Stimulated activated CD8-positive, alpha-beta memory T cell treated with anti-CD3 and anti-CD28 coated beads, Interleukin-7, amount 100 ng/mL, for 4 hours (primary cell): ENCODE measurements around the gene MAST4.

Experiments
- DNase-seq, 2 donors: peaks; one replicate each; pipeline ENCODE4 v3.0.0-alpha.2; 2020; ENCODE audit warnings: low read depth in 2 of 2

The MAST4 gene

GRCh38 chr5:66874004-66874403 lies 277.8 kb downstream of the MAST4 start:
- DNase-seq, result no peak

DNA sequence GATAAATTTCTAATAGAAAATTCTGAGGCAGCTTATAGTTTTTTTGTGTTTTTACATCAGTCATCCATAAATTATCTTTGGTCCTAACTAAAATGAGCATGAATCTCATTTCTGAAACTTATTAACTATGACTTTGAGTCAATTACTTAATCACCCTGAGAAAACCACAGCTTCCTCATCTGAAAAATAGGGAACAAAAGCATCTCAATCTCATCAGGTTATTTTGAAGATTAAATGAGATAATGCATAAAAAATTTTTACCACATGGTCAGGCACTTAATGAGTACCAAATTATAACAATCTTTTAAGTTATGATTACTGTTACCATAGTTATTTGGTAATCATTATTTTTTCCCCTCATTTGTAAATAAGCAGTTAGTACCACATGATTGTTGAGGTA lies 279.1 kb downstream of the MAST4 start:
- DNase-seq, result no peak

- no peak for DNase-seq
Observed at GRCh38 chr5:66876266-66876807, 280.1 kb downstream of the MAST4 start.

DNA sequence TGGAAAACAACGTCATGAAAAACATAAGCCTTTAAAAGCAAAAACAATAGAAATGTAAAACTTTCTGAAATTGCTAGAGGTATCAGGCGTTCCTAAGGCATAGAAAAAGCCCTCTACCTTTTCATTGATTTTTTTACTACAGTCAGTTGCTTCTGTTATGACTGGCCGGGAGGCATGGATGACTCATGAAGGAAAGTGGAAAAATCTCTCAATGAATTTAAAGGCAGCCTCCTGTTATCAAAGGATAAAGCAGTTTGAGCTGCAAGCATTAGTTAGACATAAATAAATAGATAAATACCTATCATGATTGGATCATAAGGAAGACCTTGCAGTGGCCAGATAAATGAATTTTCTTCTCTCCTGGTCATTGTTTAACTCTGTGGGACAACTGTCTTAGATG lies 281.6 kb downstream of the MAST4 start:
- no peak for DNase-seq

- no peak for DNase-seq
Observed at GRCh38 chr5:66880401-66880800, 284.2 kb downstream of the MAST4 start.

DNA sequence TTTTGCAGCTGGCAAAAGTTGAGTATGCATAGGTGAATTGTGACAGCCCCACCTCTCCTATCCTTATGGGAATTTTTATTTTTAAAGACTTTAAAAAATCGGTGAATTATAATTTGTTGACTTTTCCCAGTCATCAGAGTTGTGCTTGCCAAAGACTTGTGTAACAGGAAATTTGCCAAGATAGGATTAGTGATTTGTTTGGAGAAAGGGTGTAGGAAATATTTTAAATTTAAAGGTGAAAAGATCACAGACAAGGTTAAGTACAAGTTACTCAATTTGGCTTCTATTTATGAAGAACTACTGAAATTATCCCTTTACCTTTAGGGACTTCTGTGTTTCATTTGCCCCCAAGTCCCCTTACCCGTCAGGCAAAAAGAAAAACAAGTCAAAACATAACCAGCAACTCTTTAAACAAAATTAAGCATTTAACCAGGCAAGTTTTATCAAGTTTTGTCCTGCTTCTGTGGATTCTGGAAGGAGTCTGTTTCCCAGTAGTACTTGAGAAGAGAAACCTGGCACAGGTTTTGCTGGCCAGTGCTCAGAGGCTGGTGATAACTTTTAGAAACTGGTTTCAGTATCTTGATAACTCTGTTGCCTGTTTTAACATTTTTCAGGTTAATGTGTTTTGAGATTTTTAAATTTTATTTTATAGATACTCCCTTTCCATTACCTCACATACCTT lies 285.4 kb downstream of the MAST4 start:
- DNase-seq, result no peak

DNA sequence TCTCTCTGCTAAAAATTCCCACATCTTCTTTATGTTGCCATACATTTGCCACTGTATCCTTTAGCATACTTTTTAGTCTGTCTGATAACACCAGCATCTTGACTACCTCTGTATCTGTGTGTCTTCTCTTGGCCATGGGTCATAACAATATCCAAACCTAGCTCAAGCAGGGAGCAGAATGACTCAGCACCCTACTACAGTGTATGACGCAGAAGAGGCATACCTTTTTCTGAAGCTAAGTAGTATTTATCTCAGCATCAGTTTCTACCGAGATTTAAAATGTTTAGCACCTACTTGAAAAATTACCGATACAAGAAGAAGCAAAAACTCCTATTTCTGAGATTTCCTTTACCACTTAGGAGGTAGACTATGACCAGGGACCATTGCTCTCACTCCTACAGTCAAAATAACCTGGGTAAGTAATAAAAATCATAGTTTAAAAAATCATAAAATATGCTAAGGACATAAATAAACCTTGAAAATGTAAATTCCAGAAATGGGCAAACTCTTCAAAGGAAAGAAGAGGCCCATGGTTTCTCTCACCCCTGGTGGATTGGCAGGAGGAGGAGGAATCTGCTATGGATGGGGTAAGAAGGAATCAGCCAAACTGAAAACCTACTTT lies 286.5 kb downstream of the MAST4 start:
- no peak for DNase-seq

DNA sequence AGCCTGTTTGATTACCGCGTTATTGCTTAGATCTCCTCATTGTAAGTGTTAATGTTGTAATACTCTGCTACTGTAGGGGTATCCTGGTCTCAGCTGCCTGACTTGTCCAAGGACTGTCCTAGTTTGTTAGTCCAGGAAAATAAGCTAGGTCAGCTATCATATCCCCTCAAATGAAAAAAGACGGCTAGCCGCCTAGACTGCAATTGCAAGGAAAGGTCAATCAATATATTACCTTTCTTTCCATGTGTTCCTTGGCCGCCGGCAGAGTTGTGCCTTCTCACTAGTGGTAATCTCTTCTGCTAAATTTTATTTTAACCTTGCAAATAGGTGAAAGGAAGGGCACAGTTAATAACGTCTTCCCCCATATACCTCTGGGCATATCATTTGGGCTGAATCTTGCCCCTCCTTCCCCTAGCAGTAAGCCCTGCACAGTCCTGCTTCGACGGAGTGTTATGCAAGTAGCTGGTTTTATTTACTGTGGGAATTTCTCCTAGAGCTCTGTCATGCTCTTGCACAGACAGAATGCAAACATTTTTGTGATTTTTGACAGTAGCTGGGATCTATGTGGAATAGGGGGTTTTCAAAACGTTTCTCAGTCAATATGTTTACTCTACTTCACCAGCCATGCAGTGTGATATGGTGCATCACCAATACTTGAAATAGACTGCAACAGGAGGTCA lies 288.5 kb downstream of the MAST4 start:
- DNase-seq, result no peak

- DNase-seq, result no peak
Observed at GRCh38 chr5:66886941-66887340, 290.7 kb downstream of the MAST4 start.

GRCh38 chr5:66888613-66889012 lies 292.4 kb downstream of the MAST4 start:
- no peak for DNase-seq

DNA sequence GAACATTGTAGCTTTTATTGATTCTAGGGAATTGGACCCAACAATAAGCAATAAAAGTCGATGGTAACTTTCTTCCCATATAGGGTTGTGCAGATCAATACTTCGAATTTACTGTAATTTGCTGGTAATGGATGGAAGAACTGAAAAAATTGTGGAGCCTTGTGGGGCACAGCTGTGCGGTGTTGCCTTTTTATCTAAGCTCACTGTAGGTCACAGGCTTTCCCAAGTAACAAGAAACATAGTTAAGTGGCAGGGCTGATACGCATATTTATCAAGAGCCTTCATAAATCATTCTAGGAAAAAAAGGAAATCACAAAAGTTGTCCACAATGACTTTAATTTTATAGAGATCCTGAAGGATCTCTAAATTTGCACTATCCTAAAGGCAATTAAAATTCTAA lies 292.9 kb downstream of the MAST4 start:
- no peak for DNase-seq

- DNase-seq, result no peak
Observed at GRCh38 chr5:66889524-66889923, 293.3 kb downstream of the MAST4 start.

- no peak for DNase-seq
Observed at GRCh38 chr5:66891184-66891925, 295.2 kb downstream of the MAST4 start.

DNA sequence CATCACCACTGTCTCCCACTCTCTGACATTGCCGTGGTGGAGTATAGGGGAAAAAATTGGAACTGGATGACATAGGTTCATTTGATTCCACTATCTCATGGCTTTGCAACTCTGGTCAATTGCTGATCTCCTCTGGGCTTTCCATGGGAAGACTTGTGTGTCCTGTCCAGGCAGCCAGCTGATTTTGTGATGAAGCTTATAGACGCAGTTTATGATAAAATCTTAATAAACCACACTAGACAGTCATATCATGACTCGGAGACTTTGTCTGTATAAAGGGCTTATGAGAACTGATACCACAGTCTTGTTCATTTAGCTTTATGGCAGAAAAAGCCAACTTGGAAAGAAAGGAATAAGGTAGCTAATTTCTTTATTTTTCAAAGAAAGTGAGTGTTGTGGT lies 296.5 kb downstream of the MAST4 start:
- no peak for DNase-seq

DNA sequence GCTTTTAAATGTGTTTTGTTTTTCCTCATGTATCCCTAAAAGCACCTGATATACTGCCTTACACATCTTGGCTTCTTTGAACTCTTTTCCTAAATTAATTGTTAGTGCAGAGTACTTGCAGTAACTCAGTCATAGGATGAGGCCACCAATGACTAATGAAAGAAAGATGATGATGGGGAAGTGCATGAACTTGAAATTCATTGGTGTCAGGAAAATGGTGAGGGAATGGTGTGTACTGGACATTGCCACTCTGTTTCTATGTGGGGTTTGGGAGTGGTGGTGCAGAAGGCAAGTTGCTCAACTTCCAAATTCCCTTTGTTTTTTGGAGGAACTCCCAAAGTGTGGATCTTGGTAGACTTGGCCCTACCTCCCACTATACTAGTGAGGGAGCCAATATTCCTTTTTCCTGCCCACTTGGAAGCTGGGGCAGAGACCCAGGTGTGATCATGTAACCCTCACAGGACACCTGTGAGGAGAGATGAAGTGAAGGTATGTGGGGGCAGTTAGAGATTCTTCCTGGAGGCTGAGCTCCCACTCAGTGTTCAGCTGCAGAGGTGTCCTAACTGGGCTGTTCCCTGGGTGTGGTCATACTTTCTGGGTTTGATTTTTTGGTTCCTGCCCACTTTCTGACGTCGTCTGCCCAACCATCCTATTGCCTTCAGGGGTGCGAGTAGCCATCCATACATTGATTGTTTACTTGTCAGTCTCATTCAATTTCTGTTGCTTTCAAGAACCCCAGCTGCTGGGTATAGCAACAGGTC lies 298.5 kb downstream of the MAST4 start:
- no peak for DNase-seq

DNA sequence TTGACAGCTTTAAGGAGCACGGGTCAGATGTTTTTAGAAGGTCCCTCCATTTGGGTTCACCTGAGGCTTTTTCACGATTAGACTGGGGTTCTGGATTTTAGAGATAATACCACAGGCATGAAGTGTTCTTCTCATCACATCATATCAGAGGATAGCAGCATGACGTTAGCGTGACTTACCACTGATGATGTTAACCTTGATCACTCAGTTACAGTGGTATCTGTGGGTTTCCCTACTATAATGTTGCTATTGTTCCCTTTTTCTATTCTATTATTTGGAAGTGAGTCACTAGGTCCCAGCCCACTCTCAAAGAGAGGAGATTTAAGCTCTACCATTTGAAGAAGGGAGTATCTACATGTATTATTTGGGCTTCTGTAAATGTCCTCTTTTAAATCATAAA lies 300.0 kb downstream of the MAST4 start:
- DNase-seq, result no peak

DNA sequence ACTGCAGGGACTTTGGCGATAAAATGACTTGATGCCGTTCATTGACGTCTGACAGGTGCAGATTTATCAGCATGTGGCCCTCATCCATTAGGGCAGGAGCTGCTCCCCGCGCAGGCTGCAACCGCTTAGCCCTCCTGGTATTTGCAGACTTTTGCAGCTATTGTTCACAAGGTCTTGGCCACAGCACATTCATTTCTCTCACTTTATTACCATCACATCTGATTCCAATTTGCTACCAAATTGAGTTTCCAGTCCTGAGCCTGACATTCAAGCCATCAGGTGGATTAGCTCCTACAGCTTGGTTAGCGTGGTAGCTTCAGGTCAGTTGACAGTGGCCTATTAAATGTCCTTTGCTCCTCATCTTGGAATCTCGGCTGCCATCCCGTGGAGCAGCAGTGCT lies 301.2 kb downstream of the MAST4 start:
- DNase-seq, result no peak

DNA sequence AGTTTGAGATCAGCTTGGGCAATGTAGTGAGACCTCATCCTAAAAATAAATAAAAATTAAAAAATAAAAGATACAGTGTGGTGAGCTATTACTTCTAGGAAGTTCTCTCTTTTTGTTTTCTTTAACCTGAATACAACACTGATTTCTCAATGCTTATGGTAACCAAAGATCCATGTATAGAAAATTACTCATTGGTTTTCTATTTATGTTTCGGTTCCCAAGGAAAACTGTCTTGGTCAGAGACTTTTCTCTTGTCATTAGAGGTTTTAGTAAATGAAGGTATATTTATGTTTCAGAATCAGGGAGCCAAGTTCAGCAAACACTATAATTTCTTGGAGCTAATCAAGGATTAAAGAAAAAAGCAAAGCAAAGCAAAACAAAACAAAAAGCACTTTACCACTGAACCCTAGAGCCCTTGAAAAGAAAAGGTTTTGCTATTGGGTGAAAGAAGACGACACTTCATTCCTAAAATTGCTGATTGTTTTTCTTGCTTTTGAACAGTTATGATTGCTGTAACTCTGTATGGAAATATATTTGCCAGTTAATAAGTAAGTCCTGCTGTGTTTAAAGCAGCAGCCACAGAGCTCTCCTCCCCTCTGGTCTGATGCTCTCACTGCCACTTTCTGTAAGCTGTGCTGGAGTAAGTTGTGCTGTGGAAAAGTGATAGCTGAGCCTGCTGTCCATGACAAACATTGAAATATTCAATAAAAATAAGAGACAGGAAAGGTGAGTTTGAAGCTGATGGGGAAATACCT lies 302.2 kb downstream of the MAST4 start:
- DNase-seq, result no peak

DNA sequence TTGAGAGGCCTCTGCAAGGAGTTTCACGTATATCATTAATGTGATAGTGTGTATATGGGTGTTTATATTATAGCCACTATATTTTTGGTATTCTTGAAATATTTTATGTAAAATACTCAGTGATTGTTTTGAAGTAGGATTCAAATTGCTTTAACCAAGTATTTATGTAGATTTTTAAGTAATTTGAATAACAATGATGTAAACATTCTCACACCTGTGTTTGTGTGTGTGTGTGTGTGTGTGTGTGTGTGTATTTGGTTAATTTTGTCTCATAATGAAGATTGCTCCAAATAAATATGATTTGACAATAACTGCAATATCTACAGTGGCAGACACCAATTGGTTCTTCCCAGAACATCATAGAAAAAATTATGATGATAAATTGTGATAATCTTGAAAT lies 307.0 kb downstream of the MAST4 start:
- DNase-seq, result no peak

GRCh38 chr5:66903709-66904108 lies 307.5 kb downstream of the MAST4 start:
- DNase-seq, result no peak

DNA sequence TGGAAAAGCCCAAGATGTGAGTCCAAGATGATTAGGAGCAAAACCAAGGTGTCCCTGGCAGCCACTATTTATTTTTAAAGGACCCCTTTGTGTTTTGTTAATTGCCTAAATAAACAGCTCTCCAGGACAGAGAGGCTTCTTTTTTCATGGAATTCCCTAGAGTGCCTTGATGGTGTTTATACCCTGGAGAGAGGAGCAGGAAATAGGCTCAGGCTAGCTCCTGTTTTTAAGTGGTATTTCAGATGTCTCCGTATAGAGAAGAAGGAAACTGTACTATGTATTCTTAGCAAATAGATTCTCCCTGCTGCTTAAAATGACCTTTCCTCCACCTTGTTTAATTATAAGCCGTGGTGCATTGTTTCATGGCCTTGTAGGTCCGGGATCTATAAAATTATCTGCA lies 308.0 kb downstream of the MAST4 start:
- no peak for DNase-seq
